ENCODE results near the gene UBE4A.

- TF ChIP-seq CTCF (IDR thresholded peaks at IDR 0.05; ENCODE audit: low read length) (no peak), EZH2phosphoT487 (IDR thresholded peaks at IDR 0.05; ENCODE audit: low read length) (no peak), EZH2 (optimal IDR thresholded peaks at IDR 0.05; ENCODE audit: low read depth, low read length) (no peak)
Observed at GRCh38 chr11:118358071-118358470, 1.3 kb upstream of the UBE4A start.

Measured in MM.1S (cell line).